ENCODE measurements around the gene RBM20. TPM values are rescaled to one million over a fixed set of nuclear protein-coding genes. Genes with fewer than 3 reads are reported as not detected.

RBM20 gene
- total and polyA plus RNA-seq, 2 of the 4 experiments (the other 2 are of a cell fraction): under 0.01 to 0.15 TPM

DNA sequence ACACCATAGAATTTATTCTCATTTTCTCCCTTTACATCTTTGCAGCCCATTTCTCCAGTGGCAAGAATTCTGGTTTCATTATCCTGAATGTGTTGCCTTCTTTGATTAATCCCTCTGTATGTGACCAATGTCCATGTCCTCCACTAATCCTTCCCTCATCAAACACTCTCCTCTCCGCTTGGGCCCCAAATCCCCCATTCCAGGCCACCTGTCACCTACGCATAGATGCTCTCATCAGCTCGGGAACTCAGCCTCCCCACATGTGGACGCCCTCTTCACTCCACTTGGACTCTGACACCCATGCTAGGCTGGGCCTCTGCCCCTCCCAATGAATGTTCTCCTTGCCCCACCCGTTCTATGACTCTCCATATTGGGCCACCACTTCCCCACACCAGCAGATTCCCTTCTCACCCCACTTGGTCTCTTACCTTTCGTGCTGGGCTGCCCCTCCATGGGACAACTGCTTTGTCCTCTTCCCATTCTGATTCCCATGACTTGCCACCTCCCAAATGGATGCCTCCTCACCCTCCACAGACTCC, 18.7 kb upstream of the RBM20 start:
- H3K9me3 ChIP-seq (ENCODE audit: control insufficient read depth, insufficient read depth, low read length): no peaks in the 10 kb centered on the region
- H3K23ac ChIP-seq (ENCODE audit: low read depth, low read length): no peak overlapping the region
- H2AK9ac ChIP-seq (replicated peaks; ENCODE audit: low read depth, low read length, poor library complexity): no peak overlapping the region
- no peak overlapping the region for H2BK120ac ChIP-seq (ENCODE audit: low read depth, low read length)
- no peak overlapping the region for H3K4ac ChIP-seq (ENCODE audit: low read depth, low read length)
- peaks cover 20% of the 10 kb centered on the region for H3K27me3 ChIP-seq (ENCODE audit: control insufficient read depth, insufficient read depth, low read length)
- no peaks in the 10 kb centered on the region for H4K20me1 ChIP-seq (ENCODE audit: insufficient read depth, low read length)
- no peak overlapping the region for H4K8ac ChIP-seq (ENCODE audit: low read depth in 2 of 2, low read length in 2 of 2)
- H3K4me2 ChIP-seq (ENCODE audit: low read depth, low read length): no peak overlapping the region
- no peak overlapping the region for H3K14ac ChIP-seq (replicated peaks; ENCODE audit: low read depth, low read length)
- no peak overlapping the region for H2AK5ac ChIP-seq (ENCODE audit: low read depth, low read length)
- no peak for TF ChIP-seq MAFK (IDR thresholded peaks at IDR 0.05; ENCODE audit: low read depth, low read length)
- no peak for TF ChIP-seq POLR2A (IDR thresholded peaks at IDR 0.05; ENCODE audit: low read depth, low read length)
- no peak for TF ChIP-seq RFX5 (IDR thresholded peaks at IDR 0.05; ENCODE audit: low read depth, low read length)
- TF ChIP-seq, protein P1, sequence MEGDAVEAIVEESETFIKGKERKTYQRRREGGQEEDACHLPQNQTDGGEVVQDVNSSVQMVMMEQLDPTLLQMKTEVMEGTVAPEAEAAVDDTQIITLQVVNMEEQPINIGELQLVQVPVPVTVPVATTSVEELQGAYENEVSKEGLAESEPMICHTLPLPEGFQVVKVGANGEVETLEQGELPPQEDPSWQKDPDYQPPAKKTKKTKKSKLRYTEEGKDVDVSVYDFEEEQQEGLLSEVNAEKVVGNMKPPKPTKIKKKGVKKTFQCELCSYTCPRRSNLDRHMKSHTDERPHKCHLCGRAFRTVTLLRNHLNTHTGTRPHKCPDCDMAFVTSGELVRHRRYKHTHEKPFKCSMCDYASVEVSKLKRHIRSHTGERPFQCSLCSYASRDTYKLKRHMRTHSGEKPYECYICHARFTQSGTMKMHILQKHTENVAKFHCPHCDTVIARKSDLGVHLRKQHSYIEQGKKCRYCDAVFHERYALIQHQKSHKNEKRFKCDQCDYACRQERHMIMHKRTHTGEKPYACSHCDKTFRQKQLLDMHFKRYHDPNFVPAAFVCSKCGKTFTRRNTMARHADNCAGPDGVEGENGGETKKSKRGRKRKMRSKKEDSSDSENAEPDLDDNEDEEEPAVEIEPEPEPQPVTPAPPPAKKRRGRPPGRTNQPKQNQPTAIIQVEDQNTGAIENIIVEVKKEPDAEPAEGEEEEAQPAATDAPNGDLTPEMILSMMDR (conservative IDR thresholded peaks at IDR 0.05; ENCODE audit: low read depth, low read length): no peak
- TF ChIP-seq CHD1 (IDR thresholded peaks at IDR 0.05; ENCODE audit: low read depth, low read length): no peak
- TF ChIP-seq, protein P2, sequence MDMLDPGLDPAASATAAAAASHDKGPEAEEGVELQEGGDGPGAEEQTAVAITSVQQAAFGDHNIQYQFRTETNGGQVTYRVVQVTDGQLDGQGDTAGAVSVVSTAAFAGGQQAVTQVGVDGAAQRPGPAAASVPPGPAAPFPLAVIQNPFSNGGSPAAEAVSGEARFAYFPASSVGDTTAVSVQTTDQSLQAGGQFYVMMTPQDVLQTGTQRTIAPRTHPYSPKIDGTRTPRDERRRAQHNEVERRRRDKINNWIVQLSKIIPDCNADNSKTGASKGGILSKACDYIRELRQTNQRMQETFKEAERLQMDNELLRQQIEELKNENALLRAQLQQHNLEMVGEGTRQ (IDR thresholded peaks at IDR 0.05; ENCODE audit: low read depth, low read length): no peak
- no peak for TF ChIP-seq SMC3 (IDR thresholded peaks at IDR 0.05; ENCODE audit: low read depth, low read length)
- no peak for TF ChIP-seq MAZ (IDR thresholded peaks at IDR 0.05; ENCODE audit: borderline replicate concordance, low read depth, low read length)
- TF ChIP-seq RCOR1 (IDR thresholded peaks at IDR 0.05; ENCODE audit: insufficient replicate concordance, low read length): no peak
- TF ChIP-seq CEBPB (IDR thresholded peaks at IDR 0.05; ENCODE audit: low read depth, low read length): no peak
- TF ChIP-seq FOS (IDR thresholded peaks at IDR 0.05; ENCODE audit: low read depth, low read length): no peak
- TF ChIP-seq MXI1 (IDR thresholded peaks at IDR 0.05; ENCODE audit: borderline replicate concordance, low read depth, low read length): no peak
- TF ChIP-seq, protein P3, sequence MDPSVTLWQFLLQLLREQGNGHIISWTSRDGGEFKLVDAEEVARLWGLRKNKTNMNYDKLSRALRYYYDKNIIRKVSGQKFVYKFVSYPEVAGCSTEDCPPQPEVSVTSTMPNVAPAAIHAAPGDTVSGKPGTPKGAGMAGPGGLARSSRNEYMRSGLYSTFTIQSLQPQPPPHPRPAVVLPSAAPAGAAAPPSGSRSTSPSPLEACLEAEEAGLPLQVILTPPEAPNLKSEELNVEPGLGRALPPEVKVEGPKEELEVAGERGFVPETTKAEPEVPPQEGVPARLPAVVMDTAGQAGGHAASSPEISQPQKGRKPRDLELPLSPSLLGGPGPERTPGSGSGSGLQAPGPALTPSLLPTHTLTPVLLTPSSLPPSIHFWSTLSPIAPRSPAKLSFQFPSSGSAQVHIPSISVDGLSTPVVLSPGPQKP (IDR thresholded peaks at IDR 0.05; ENCODE audit: borderline replicate concordance, low read depth, low read length): no peak
- no peak for TF ChIP-seq BHLHE40 (IDR thresholded peaks at IDR 0.05; ENCODE audit: low read depth, low read length)
- no peak for TF ChIP-seq NFE2L2 (IDR thresholded peaks at IDR 0.05; ENCODE audit: low read depth, low read length)
- no peak overlapping the region for H2BK20ac ChIP-seq (ENCODE audit: low read depth, low read length)
- H3K36me3 ChIP-seq (ENCODE audit: control insufficient read depth, insufficient read depth, low read length): no peaks in the 10 kb centered on the region
- 81% methylated on average over 3 of the region's 6 CpGs; no CpG with 5 or more reads in 1 of the 2 experiments for WGBS, 2 experiments (ENCODE audit: extremely low coverage in 2 of 2, insufficient read length in 1 of 2)
- no peak overlapping the region for H3K4me3 ChIP-seq (ENCODE audit: insufficient read depth, low read depth, low read length)
- H3K79me1 ChIP-seq (ENCODE audit: low read depth in 1 of 2, low read length in 2 of 2): no peaks in the 10 kb centered on the region
- in situ Hi-C loops (cut with MboI; ENCODE audit: low sequenced_read_pairs) (no loop called here), dilution Hi-C loops (cut with HindIII; ENCODE audit: low sequenced_read_pairs, unreplicated experiment) (no loop called here), intact Hi-C loops (cut with micrococcal nuclease) (no loop called here)
- peaks cover 3% of the 10 kb centered on the region; the same call in 1 of the 2 replicates for H3K9me1 ChIP-seq (ENCODE audit: insufficient read depth, low read length)
- no peak overlapping the region for H3K56ac ChIP-seq (ENCODE audit: extremely low read depth, insufficient read depth, low read length)
- H4K5ac ChIP-seq (ENCODE audit: low read depth, low read length): no peak overlapping the region
- no peak overlapping the region for H2BK5ac ChIP-seq (ENCODE audit: low read depth, low read length, poor library complexity, severe bottlenecking)
- no TSS peak for BruUV-seq (replicated peaks)
- no peak overlapping the region for H2AFZ ChIP-seq (replicated peaks; ENCODE audit: low read length, poor library complexity)
- H3K27ac ChIP-seq (ENCODE audit: insufficient read depth, low read length): no peak overlapping the region
- H3K18ac ChIP-seq (ENCODE audit: low read depth, low read length): no peak overlapping the region
- CTCF ChIA-PET: interaction anchor here (1.0 kb wide), 1 partner anchor 48 kb away, joined by 3 read pairs; no protein-coding TSS in a partner anchor
- DNase-seq (no peak), ATAC-seq (ENCODE audit: low read depth) (no peak)
- H4K91ac ChIP-seq (ENCODE audit: insufficient read depth, low read depth, low read length): no peak overlapping the region
- POLR2A ChIA-PET (ENCODE audit: unreplicated experiment): no interaction called here
- H2BK15ac ChIP-seq (ENCODE audit: low read depth, low read length): no peak overlapping the region
- peaks cover 2% of the 10 kb centered on the region; the same call in 1 of the 2 replicates for H3K4me1 ChIP-seq (ENCODE audit: control insufficient read depth, insufficient read depth, low read length)
- no peak overlapping the region for H3K9ac ChIP-seq (ENCODE audit: low read depth, low read length)
